Measurements from ENCODE around the gene IGF1R. TPM values are rescaled to one million over a fixed set of nuclear protein-coding genes. Genes with fewer than 3 reads are reported as not detected.
"Not testable (repeated sequence)": the region's sequence is repeated elsewhere in the genome, so short reads cannot be mapped to it uniquely, and the experiment has no call there.

Gene IGF1R
- total RNA-seq, 1 experiment from 2014 or later, result 16.3 TPM

DNA sequence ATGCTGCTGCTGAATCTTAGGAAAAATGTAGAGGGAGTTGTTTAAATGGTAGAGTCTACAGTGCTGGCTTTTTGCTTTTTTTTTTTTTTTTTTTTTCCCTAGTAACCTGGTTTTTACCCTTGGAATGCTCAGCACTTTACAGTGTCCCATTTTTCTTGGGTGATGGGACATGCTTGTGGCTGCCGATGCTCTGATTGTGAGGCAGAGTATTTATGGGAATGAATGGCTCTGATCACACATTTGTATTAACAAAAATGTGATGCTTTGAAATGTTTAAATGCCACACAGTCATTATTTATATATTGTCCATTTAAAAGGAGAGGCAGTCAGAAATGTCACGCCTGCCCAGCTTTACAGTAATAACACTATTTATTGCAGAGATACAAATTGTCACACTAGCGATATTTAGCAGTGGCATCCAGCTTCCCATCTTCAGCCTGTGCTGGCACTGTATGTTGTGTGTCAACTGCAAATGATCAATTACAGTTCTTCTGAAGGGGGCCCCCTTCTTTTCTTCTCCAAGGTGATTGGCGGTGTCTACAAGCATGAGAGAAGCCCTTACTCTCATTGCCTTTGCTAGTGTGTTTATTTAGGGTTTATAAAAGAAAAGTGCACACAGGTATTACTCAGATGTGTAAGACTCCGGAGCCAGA lies 30.9 kb upstream of the IGF1R start:
- Histone ChIP-seq H2AFZ (ENCODE audit: low read depth, low read length, poor library complexity, severe bottlenecking) (no peak overlapping the region), H3K36me3 (ENCODE audit: control insufficient read depth in 1 of 2, insufficient read depth in 2 of 2, low read length in 2 of 2) (no peaks in the 10 kb centered on the region), H3K79me2 (ENCODE audit: insufficient read depth, low read length) (no peaks in the 10 kb centered on the region), H4K20me1 (ENCODE audit: insufficient read depth) (peaks cover 4% of the 10 kb centered on the region; the same call in 1 of the 2 replicates), H3K4me1 (ENCODE audit: control insufficient read depth in 1 of 2, insufficient read depth in 2 of 2, low read length in 2 of 2) (no peaks in the 10 kb centered on the region), H3K27ac (ENCODE audit: low read depth, low read length) (no peak overlapping the region), H3K27me3 (ENCODE audit: insufficient read depth, low read length) (peaks cover 26% of the 10 kb centered on the region), H3K9me3 (ENCODE audit: control insufficient read depth in 1 of 2, insufficient read depth in 1 of 2, low read depth in 1 of 2, low read length in 2 of 2) (no peaks in the 10 kb centered on the region), H3K9me2 (ENCODE audit: insufficient read depth) (no peaks in the 10 kb centered on the region), H3K4me2 (ENCODE audit: low read length) (no peak overlapping the region), H3K4me3 (replicated peaks in 1 of 2; ENCODE audit: low read depth in 1 of 2, low read length in 2 of 2) (no peak overlapping the region), H3K9ac (ENCODE audit: low read length) (no peak overlapping the region)
- no TSS peak for BruUV-seq (replicated peaks)
- ChIA-PET POLR2A (no interaction called here), CTCF (no interaction called here), RAD21 (ENCODE audit: low non-redundant PET in 1 of 2, low total read pairs in 2 of 2, uncharacterized antibody in 2 of 2, unreplicated experiment in 2 of 2) (no interaction called here)
- no peak for ATAC-seq
- no peak for TF ChIP-seq YY1 (IDR thresholded peaks at IDR 0.05; ENCODE audit: extremely low read depth, insufficient replicate concordance, low read depth, low read length)
- no peak for DNase-seq (ENCODE audit: low read depth, low spot score)
- intact Hi-C loops (cut with micrococcal nuclease), result no loop called here

DNA sequence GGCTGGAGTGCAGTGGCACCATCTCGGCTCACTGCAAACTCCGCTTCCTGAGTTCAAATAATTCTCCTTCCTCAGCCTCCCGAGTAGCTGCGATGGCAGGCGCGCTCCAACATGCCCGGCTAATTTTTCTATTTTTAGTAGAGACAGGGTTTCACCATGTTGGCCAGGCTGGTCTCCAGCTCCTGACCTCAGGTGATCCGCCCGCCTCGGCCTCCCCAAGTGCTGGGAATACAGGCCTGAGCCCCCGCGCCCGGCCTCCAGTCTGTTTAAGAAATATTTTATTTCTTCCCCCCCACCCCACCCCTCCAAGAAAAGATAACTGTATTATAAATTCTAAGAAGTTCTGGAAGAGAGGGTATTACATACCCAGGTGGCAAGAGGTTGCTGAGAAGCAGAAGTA lies 29.8 kb upstream of the IGF1R start:
- H2AFZ ChIP-seq (ENCODE audit: low read depth, low read length, poor library complexity, severe bottlenecking); ATAC-seq; H3K4me1 ChIP-seq (ENCODE audit: control insufficient read depth in 1 of 2, insufficient read depth in 2 of 2, low read length in 2 of 2); CTCF ChIA-PET; BruUV-seq (replicated peaks); H3K9me2 ChIP-seq (ENCODE audit: insufficient read depth); H3K4me3 ChIP-seq (replicated peaks in 1 of 2; ENCODE audit: low read depth in 1 of 2, low read length in 2 of 2); intact Hi-C loops (cut with micrococcal nuclease); DNase-seq (ENCODE audit: low read depth, low spot score); H4K20me1 ChIP-seq (ENCODE audit: insufficient read depth); RAD21 ChIA-PET (ENCODE audit: low non-redundant PET in 1 of 2, low total read pairs in 2 of 2, uncharacterized antibody in 2 of 2, unreplicated experiment in 2 of 2); H3K9me3 ChIP-seq (ENCODE audit: control insufficient read depth in 1 of 2, insufficient read depth in 1 of 2, low read depth in 1 of 2, low read length in 2 of 2); H3K27ac ChIP-seq (ENCODE audit: low read depth, low read length); H3K79me2 ChIP-seq (ENCODE audit: insufficient read depth, low read length); H3K36me3 ChIP-seq (ENCODE audit: control insufficient read depth in 1 of 2, insufficient read depth in 2 of 2, low read length in 2 of 2); H3K4me2 ChIP-seq (ENCODE audit: low read length); H3K9ac ChIP-seq (ENCODE audit: low read length); POLR2A ChIA-PET: not testable (repeated sequence)
- peaks cover 31% of the 10 kb centered on the region for H3K27me3 ChIP-seq (ENCODE audit: insufficient read depth, low read length)

DNA sequence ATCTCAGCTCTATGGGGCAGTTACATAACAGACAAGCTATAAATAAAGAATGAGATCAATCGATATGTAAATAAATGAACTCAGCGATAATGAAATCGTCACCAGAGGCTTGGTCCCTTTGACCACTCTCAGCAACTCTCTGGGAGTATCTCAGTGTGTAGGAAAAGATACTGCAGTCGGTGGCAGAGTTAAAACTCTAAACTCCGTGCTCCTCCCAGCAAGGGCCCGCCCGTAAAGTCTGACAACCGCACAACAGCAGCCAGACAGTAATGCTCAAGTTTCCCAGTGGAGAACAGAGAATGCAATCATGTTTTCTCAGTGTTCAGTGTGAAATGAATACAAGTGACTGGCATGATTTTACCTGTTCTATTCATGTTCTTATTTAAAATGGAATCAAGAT lies 28.3 kb upstream of the IGF1R start:
- BruUV-seq (replicated peaks), result no TSS peak
- Histone ChIP-seq H3K27ac (ENCODE audit: low read depth, low read length) (no peak overlapping the region), H3K4me2 (ENCODE audit: low read length) (no peak overlapping the region), H4K20me1 (ENCODE audit: insufficient read depth) (peaks cover 4% of the 10 kb centered on the region; the same call in 1 of the 2 replicates), H3K9me3 (ENCODE audit: control insufficient read depth in 1 of 2, insufficient read depth in 1 of 2, low read depth in 1 of 2, low read length in 2 of 2) (no peaks in the 10 kb centered on the region), H3K4me3 (replicated peaks in 1 of 2; ENCODE audit: low read depth in 1 of 2, low read length in 2 of 2) (no peak overlapping the region), H3K36me3 (ENCODE audit: control insufficient read depth in 1 of 2, insufficient read depth in 2 of 2, low read length in 2 of 2) (no peaks in the 10 kb centered on the region), H3K79me2 (ENCODE audit: insufficient read depth, low read length) (no peaks in the 10 kb centered on the region), H2AFZ (ENCODE audit: low read depth, low read length, poor library complexity, severe bottlenecking) (no peak overlapping the region), H3K27me3 (ENCODE audit: insufficient read depth, low read length) (peaks cover 44% of the 10 kb centered on the region), H3K9ac (ENCODE audit: low read length) (no peak overlapping the region), H3K4me1 (ENCODE audit: control insufficient read depth in 1 of 2, insufficient read depth in 2 of 2, low read length in 2 of 2) (no peaks in the 10 kb centered on the region), H3K9me2 (ENCODE audit: insufficient read depth) (no peaks in the 10 kb centered on the region)
- ChIA-PET RAD21 (ENCODE audit: low non-redundant PET in 1 of 2, low total read pairs in 2 of 2, uncharacterized antibody in 2 of 2, unreplicated experiment in 2 of 2) (no interaction called here), CTCF (no interaction called here), POLR2A (no interaction called here)
- ATAC-seq (no peak), DNase-seq (ENCODE audit: low read depth, low spot score) (no peak)
- intact Hi-C loops (cut with micrococcal nuclease), result no loop called here
- TF ChIP-seq, protein P1, sequence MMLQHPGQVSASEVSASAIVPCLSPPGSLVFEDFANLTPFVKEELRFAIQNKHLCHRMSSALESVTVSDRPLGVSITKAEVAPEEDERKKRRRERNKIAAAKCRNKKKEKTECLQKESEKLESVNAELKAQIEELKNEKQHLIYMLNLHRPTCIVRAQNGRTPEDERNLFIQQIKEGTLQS (IDR thresholded peaks at IDR 0.05), result no peak
- TF ChIP-seq FOSL1 (IDR thresholded peaks at IDR 0.05; ENCODE audit: low read depth), result no peak
- TF ChIP-seq, protein P2, sequence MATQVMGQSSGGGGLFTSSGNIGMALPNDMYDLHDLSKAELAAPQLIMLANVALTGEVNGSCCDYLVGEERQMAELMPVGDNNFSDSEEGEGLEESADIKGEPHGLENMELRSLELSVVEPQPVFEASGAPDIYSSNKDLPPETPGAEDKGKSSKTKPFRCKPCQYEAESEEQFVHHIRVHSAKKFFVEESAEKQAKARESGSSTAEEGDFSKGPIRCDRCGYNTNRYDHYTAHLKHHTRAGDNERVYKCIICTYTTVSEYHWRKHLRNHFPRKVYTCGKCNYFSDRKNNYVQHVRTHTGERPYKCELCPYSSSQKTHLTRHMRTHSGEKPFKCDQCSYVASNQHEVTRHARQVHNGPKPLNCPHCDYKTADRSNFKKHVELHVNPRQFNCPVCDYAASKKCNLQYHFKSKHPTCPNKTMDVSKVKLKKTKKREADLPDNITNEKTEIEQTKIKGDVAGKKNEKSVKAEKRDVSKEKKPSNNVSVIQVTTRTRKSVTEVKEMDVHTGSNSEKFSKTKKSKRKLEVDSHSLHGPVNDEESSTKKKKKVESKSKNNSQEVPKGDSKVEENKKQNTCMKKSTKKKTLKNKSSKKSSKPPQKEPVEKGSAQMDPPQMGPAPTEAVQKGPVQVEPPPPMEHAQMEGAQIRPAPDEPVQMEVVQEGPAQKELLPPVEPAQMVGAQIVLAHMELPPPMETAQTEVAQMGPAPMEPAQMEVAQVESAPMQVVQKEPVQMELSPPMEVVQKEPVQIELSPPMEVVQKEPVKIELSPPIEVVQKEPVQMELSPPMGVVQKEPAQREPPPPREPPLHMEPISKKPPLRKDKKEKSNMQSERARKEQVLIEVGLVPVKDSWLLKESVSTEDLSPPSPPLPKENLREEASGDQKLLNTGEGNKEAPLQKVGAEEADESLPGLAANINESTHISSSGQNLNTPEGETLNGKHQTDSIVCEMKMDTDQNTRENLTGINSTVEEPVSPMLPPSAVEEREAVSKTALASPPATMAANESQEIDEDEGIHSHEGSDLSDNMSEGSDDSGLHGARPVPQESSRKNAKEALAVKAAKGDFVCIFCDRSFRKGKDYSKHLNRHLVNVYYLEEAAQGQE (IDR thresholded peaks at IDR 0.05; ENCODE audit: low read depth), result no peak
- no peak for TF ChIP-seq CEBPB (IDR thresholded peaks at IDR 0.05; ENCODE audit: low read depth)
- TF ChIP-seq EZH2phosphoT487 (IDR thresholded peaks at IDR 0.05; ENCODE audit: borderline replicate concordance), result no peak
